ENCODE data around the gene ITGAV. TPM values are rescaled to one million over a fixed set of nuclear protein-coding genes. Genes with fewer than 3 reads are reported as not detected.
"Not testable (repeated sequence)": the region's sequence is repeated elsewhere in the genome, so short reads cannot be mapped to it uniquely, and the experiment has no call there.

The ITGAV gene
- polyA plus RNA-seq (ENCODE audit: insufficient read length in 4 of 4) = 10 to 100 TPM; 55.7 to 76.1 (median 67.8) TPM

DNA sequence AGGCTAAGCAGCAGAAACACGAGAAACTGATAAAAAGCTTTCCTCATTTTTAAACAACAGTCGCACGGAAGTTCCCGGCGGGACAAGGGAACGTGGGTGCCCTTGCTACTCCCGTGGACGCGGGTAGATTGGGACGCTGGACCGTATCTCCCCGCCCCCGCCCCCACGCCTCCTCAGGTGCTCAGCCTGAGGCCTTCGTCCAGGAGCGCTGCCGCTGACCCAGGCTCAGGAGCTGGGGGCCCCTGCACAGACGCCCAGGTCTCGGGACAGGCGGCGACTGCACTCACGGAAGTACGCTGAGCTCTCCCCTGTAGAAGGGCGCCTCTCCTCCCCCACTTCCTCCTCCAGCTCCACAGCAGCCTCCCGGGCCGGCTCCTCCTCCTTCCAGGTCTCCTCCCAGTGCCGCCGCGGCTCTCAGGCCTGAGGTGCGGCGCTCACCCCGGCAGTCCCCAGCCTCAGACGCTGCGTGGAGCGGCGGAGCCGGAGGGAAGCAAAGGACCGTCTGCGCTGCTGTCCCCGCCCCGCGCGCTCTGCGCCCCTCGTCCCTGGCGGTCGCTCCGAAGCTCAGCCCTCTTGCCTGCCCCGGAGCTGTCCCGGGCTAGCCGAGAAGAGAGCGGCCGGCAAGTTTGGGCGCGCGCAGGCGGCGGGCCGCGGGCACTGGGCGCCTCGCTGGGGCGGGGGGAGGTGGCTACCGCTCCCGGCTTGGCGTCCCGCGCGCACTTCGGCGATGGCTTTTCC, at the start of gene ITGAV:
Gene ITGAV (plus strand): TSS at position 445 of the 738 bp plus-strand sequence. CDS start 283 bp downstream, at position 728.
- DNase-seq (ENCODE audit: low read depth in 4 of 4, low spot score in 2 of 4) = peak; percentile 75 to 84 (median 82)

DNA sequence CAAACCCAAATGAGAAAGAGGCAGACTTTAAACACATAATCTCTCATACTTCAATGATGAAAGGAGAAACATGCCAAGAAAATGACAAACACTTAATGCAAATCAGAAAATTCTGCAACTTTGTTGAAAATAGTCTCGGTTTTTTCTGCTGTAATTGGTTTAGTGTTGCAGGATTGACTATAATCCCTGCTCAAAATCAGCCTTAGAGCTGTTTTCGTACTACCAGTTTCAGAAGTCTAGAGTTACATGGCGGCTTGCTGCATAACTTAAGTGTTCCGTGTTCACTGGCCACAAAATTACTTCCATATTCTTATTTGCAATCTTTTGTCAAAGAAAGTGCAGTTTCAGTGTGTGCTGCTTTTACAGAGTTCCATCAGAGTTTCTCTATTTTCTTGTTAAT, 48.9 kb upstream of the ITGAV start:
- DNase-seq (ENCODE audit: low read depth in 4 of 4, low spot score in 2 of 4) = no peak

DNA sequence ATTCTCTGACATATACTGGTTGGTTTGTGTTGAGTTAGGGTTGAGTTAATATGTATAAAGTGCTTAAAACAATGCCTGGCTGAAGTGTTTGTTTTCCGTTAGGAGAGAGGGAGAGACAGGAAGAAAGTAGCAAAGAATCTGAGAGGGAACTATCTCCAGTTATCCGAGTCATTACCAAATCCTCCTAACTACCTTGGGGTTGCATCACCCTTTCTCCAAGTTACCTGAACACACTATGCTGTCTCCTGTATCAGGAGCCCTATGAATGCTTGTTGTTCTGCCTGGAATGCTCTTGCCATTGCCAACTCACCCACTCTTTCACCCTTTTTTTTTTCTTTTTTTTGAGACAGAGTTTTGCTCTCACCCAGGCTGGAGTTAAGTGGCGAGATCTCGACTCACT, 47.9 kb upstream of the ITGAV start:
- DNase-seq (ENCODE audit: low read depth in 4 of 4, low spot score in 2 of 4) = no peak

DNA sequence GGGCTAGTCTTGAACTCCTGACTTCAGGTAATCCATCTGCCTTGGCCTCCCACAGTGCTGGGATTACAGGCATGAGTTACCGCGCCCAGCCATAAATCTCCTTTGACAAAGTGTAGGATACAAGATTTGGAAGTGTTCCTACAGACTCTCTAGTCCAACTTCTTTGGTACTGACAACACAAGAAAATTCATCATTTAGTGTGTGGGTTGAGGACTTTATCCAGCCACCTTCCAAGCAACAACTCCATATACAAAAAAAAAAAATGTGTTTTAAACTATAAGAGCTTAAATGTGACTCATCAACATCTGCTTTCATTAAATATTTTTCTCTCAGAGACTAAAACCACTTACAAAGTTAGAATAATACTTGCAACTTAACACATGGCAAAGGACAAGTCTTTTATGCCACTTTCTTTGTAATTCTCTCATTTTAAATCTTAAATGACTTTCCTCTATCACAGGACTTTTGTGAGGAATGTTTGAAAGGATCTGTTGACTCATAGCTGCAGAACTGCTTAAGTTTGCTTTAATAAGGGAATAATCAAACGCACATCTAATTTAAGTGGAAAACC, 46.2 kb upstream of the ITGAV start:
- no peak for DNase-seq (ENCODE audit: low read depth in 4 of 4, low spot score in 2 of 4)

DNA sequence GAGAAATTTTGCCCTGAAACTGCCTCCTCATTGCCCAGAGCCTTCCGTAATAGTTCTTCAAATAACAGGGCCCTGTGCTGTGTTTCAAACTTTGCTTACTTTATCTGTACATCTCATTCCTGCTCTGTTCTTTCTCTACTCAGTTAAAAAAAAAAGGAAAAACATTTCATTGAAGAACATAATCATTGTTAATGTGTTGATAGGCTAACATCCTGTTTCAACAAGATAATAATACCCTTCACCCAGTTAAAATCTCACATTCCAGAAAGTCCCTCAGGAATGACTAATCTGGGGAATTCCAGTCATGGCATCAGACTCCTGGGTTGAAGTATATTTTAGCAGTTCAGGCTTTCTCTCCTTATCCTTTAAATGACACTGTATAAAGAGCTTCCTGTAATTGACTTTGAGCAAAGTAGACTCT, 45.6 kb upstream of the ITGAV start:
- no peak for DNase-seq (ENCODE audit: low read depth in 4 of 4, low spot score in 2 of 4)

DNA sequence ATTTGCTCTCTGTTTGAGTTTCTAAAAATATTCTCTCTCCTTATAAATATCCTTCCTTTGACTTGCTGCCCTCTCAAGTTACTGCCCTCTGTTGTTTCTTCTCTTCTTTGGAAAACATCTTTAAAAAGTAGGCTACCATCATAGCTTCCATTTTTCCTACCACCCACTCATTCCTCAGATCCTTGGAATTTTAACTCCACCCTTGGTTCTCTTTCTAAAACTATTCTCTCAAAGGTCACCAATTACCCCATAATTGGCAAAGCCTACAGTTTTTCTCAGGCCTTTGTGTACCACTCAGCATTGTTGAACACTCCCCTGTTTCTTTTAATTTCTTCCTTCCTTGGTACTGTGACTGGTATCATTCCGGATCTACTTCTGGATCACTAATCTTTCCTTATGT, 43.0 kb upstream of the ITGAV start:
- no peak for DNase-seq (ENCODE audit: low read depth in 4 of 4, low spot score in 2 of 4)

DNA sequence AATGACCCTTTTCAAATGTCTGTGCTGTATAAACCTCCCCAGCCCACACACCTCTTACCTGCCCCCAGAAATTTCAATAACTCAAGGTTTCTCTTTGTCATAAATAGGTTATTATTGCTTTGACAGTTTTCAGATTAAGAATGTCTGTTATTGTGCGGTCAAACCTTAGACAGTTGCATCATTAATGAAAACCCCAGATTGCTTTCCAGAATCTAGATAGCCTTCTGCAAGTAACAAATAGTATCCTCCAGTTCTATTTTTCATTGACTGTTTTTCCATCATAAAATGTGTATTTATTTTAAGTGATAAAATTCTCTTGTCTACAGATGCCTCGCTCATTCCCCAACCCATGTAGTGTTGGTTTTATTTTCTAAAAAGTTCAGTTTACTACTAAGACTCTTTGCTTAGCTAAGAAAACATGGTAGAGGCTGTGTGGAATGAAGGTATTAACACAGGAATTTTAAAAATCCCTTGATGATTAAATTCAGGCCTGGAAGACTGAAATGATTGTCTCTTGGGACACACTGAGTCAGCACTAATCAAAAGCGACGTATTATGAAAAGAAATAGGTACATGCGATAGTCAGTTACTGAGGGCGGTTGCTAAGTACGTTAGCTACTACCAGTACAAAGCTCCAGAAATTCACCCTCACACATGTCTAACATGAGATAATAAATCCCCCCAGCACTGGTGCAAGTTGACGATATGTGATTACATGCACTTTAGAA, 38.4 kb upstream of the ITGAV start:
- DNase-seq (ENCODE audit: low read depth in 4 of 4, low spot score in 2 of 4) = no peak

DNA sequence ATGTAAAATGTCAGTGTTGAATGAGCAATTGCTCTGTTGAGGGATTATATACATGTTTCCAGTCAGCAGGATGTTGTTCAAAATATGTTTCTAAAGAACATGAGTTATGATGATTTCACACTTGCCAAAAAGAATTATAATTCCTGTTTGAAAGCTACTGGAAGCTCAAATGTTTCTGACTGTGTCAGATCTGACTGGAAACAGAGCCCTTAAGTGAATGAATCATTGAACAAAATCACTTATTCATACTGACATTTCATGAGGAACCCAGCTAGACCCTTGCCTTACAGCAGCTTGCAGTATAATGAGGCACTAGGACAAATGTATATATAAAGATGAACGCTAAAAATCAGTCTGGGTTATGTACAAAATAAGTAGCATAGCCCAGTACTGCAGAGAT, 35.4 kb upstream of the ITGAV start:
- DNase-seq (ENCODE audit: low read depth in 4 of 4, low spot score in 2 of 4) = no peak

DNA sequence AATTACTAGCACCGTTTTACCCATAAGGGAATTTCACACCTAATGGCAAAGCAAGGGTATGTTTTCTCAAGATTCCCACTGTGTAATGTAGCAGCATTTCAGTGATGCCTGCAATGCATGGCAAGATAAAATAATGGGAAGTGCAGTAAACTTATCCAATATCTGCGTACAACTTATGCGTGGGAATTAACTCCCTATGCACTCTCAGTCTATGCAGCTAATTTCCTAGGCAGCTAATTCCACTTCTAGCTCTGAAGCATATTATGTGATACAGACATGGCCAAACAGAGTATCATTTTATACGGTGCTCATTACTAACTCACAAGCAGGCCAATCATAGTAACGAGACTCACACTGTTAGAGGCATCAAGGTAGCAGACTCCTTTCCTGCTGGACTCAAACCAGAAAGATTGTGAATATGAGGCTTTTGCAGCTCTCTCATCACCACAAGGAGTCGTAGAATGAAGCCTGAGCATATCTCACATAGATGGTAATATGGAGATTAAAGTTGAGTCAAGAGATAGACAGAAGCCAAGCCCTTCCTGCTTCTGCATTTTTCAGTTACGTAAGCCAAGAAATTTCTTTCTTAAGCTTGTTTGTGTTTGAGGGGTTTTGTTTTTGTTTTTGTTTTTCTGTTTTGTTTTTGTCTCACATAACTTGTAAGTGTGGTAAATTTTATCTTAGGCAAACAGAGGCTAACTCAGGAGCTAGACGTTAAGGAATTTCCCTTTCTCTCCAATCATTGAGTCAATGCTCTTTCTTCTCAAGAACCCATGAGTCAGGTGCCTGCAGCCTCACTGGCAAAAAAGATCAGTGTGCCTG, 34.8 kb upstream of the ITGAV start:
- DNase-seq (ENCODE audit: low read depth in 4 of 4, low spot score in 2 of 4) = no peak

DNA sequence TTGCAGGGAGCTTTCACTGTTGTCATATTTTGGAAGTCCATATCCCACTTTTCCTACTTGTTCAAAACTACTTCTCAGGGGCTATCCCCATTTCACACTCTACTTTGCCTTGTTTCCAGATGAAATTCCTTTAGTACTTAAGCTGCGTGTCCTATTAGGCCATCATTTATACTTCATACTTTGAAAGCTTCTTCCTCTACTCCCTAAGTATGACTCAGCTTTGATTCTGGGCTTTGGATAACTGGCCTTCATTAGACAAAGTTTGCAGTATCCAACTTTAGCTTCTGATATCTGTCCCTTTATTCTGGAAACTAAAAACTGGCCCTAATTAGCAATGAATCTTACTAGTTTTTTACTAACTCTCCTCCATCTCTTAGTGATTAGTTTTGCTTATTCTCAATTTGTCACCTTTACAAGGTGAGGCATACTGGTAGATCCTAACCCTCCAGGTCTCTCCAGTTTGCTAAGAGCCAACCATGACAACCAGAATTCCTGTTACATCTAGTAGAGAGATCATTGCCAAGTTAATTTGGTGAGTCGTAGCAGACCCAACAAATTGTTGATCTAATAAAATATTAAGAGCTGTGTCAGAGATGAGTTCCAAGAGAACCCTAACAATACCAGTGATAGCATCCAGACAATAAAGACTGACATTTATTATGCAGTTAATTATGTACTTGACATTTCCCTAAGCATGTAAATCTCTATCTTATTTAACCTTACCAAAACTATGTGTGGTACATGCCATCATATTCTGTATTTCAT, 31.2 kb upstream of the ITGAV start:
- no peak for DNase-seq (ENCODE audit: low read depth in 4 of 4, low spot score in 2 of 4)

DNA sequence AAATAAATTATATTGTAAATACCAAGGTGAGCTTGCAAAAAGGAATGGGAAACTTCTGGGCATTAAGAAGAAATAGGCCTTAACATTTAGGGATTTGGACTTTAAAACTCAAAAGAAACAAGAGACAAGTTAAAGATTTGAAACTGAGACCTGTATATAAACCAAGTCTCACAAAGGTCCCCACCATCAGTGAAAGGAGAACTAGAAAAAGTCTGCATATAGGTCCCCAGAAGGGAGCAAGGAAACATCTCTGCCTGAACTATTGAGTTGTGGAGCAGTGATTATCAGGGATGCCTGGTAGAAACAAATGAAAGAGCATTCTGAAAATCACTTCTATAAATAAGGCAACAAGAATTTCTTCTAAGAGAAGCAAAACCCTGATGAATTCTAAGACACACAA, 30.5 kb upstream of the ITGAV start:
- no peak for DNase-seq (ENCODE audit: low read depth in 4 of 4, low spot score in 2 of 4)

DNA sequence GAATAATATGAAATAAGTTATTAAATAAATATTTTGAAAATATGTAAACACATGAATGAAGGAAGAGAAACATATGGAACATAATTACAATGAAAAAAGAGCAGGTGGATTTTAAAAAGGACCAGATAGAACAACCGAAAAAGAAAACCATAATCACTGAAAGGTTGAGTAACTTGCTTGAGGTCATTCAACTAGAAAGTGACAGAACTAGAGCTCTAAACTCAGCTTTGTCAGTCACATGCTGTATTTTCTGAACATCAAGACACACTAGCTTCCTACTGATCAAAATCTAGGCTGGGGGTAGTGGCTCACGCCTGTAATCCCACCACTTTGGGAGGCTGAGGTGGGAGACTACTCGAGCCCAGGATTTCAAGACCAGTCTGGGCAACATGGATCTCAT, 30.0 kb upstream of the ITGAV start:
- no peak for DNase-seq (ENCODE audit: low read depth in 4 of 4, low spot score in 2 of 4)

DNA sequence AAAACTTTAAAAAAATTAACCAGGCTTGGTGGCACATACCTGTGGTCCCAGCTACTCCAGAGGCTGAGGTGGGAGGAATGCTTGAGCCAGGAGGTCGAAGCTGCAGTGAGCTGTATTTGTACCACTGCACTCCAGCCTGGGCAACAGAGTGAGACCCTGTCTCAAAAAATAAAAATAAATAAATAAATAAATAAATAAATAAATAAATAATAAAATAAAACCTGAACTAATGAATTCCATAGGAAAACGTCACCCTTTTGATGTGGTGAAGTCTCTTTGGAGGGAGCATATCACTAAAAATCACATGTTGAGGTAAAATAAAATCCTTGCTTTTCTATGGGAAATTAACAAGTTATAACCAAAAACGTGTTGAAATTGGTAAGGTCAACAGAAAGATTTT, 29.6 kb upstream of the ITGAV start:
- no peak for DNase-seq (ENCODE audit: low read depth in 4 of 4, low spot score in 2 of 4)

DNA sequence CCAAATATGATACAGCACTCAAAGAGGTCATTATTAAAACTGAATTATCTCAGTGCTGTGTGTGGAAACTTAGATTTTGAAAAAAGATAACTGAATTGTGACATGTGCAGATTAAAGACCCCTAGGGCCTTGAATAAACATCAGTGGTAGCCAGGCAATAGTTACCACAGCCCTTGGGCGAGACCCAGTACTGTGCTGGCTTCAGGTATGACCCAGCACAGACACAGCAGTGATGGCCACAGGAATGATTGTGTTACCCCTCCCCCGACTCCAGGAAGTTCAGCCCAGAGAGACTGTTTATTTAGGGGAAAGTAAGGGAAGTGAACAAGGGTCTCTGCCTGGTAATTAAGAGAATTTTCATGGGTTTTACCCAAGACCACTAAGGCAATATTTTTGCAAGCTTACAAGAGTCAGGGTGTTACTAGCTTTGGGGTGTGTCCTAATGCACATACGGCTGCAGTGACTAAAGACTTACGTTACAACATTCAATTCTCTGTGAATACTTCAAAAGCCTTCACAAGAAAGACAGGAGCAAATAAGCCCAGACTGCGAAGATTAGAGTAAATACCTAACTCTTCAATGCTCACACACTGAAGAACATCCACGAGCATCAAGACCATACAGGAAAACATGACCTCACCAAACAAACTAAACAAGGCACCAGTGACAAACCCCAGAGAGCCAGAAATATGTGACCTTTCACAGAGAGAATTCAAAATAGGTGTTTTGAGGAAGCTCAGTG, 28.2 kb upstream of the ITGAV start:
- DNase-seq (ENCODE audit: low read depth in 4 of 4, low spot score in 2 of 4) = no peak

DNA sequence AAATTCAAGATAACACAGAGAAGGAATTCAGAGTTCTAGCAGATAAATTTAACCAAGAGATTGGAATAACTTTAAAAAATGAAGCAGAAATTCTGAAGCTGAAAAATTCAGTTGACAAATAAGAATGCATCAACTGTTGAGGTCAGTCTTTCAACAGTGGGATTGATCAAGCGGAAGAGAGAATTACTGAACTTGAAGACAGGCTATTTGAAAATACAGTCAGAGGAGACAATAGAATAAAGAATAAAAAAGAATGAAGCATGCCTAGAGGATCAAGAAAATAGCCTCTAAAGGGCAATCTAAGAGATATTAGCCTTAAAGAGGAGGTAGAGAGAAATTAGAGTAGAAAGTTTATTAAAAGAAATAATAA, 27.7 kb upstream of the ITGAV start:
- DNase-seq (ENCODE audit: low read depth in 4 of 4, low spot score in 2 of 4) = no peak

DNA sequence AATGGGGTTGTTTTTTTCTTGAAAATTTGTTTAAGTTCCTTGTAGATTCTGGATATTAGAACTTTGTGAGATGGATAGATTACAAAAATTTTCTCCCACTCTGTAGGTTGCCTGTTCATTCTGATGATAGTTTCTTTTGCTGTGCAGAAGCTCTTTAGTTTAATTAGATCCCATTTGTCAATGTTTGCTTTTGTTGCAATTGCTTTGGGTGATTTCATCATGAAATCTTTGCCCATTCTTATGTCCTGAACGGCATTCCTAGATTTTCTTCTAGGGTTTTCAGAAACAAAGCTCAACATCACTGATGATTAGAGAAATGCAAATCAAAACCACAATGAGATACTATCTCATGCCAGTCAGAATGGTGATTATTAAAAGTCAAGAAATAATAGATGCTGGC, 21.3 kb upstream of the ITGAV start:
- DNase-seq (ENCODE audit: low read depth in 4 of 4, low spot score in 2 of 4) = not testable (repeated sequence)

DNA sequence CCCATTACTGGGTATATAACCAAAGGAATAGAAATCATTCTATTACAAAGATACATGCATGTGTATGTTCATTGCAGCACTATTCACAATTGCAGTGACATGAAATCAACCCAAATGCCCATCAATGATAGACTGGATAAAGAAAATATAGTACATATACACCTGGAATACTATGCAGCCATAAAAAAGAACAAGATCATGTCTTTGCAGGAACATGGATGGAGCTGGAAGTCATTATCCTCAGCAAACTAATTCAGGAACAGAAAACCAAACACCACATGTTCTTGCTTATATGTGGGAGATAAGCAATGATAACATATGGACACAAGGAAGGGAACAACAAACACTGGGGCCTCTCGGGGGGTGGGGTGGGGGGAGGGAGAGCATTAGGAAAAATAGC, 20.7 kb upstream of the ITGAV start:
- not testable (repeated sequence) for DNase-seq (ENCODE audit: low read depth in 4 of 4, low spot score in 2 of 4)

DNA sequence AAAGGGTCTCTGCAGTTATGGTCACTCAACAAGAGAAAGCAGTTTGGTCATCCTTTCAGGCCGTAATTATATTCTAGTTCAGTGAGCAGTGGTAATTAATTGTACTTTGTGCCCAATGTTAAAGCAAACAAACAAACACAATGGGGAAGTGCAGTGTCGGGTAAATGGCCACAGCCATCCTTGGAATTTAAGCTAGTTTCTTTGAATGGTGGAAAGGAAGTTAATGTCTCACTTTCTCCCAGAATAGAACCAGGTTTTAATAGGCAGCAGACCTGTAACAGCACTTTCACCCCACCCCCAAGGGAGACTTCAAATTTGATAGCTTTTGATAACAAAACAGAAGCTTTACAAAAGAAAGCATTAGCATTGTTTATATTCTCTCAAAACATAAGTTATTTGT, 20.0 kb upstream of the ITGAV start:
- DNase-seq (ENCODE audit: low read depth in 4 of 4, low spot score in 2 of 4) = peak in 2 of 4 donors; percentile 13 to 29

DNA sequence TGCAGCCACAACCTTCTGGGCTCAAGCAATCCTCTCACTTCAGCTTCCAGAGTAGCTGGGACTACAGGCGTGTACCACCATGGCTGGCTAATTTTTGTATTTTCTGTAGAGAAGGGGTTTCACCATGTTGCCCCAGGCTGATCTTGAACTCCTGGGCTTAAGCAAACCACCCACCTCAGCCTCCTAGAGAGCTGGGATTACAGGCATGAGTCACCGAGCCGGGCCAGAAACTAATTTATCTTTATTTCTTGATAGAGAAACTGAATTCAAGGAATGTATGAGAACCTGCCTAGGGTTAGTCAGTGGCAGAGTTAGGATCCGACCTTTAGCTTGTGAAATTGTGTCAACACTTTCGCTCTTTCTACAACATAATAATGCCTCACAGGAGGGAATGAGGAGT, 19.3 kb upstream of the ITGAV start:
- no peak for DNase-seq (ENCODE audit: low read depth in 4 of 4, low spot score in 2 of 4)

DNA sequence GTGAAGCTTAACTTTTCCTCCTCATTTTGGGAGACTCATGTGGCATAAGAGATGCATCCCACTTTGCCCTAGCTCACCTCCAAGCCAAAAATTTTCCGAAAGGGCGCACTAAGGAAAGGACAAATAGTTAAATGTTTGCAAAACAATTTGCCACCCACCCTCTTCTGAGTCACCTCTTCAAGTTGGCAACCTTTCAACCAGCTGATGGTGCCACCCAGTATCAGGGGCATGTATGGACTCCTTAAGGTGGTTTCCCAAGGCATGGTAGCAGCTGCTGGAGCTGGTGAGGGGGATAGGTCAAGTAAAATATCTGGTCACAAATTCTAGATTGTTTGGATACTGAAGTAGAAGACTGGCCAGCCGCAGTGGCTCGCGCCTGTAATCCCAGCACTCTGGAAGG, 17.2 kb upstream of the ITGAV start:
- DNase-seq (ENCODE audit: low read depth in 4 of 4, low spot score in 2 of 4) = no peak
